HK-2 (cell line): ENCODE results near the gene EMID1.

Experiments used
- DNase-seq: peaks from one replicate; pipeline ENCODE4 v3.0.0-alpha.2; 2018; ENCODE audit not compliant: unreplicated experiment

EMID1 gene

DNA sequence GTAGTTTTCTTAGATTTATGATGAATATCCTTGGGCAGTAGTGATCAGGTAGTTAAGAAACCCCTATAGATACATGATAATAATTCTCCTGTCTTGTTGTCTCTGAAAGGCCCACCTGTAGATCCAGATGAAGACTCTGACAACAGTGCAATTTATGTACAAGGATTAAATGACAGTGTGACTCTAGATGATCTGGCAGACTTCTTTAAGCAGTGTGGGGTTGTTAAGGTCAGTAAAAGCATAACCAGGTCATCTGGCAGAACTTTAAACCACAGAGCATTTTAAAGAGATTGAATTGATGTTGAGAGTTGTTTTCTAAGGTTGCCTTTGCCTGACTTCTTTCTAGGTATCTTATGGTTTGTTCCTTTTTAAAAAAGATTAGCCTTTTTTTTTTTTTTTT, 86.7 kb downstream of the EMID1 start:
- no peak for DNase-seq

DNA sequence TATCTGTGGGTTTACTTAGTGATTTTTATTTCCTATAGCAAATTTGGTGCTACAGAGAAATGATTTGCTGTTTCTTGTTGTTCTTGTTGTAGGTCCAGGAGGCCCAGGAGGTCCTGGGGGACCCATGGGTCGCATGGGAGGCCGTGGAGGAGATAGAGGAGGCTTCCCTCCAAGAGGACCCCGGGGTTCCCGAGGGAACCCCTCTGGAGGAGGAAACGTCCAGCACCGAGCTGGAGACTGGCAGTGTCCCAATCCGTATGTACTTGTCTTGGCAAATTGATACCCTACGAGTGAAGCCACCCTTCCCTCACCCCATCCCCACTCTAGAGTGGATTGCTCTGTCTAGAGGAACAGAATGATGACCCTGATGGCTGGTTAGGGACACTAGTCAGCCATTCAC, 92.9 kb downstream of the EMID1 start:
- no peak for DNase-seq

DNA sequence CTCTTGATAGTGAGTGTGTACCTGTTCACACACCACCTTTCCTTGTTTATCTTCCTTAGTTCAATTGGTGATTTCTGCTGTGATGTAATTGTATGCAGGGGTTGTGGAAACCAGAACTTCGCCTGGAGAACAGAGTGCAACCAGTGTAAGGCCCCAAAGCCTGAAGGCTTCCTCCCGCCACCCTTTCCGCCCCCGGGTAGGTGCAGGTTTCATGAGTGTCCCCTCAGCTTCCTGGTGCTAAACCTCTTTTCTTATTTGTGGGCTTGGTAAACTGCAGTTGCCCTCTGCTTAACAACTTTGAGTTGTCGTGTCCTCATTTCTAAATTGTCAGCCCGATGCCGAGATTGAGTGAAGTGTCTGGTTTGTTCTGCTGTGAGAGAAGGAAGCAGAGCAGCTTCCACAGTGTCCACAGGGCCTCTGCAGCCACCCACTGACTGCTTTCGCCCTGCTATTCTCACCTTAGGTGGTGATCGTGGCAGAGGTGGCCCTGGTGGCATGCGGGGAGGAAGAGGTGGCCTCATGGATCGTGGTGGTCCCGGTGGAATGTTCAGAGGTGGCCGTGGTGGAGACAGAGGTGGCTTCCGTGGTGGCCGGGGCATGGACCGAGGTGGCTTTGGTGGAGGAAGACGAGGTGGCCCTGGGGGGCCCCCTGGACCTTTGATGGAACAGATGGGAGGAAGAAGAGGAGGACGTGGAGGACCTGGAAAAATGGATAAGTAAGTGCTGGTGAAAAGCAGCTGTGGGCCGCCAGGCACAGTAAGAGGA, 93.6 kb downstream of the EMID1 start:
- no peak for DNase-seq

DNA sequence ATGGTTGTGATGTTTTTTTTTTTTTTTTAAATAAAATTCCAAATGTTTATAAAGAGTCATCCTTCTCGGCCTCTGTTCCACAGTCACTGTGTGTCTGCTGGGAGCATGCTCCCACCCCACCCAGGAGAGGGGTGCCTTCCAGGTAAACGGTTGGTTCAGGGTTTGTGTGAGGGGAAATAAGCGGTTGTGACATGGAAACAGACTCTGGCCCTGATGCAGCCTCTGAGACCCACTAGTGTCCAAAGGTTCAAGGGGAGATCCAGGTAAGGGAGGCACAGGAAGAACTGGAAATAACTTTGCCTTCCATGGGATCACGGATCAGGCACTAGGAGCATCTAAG, 94.7 kb downstream of the EMID1 start:
- no peak for DNase-seq

DNA sequence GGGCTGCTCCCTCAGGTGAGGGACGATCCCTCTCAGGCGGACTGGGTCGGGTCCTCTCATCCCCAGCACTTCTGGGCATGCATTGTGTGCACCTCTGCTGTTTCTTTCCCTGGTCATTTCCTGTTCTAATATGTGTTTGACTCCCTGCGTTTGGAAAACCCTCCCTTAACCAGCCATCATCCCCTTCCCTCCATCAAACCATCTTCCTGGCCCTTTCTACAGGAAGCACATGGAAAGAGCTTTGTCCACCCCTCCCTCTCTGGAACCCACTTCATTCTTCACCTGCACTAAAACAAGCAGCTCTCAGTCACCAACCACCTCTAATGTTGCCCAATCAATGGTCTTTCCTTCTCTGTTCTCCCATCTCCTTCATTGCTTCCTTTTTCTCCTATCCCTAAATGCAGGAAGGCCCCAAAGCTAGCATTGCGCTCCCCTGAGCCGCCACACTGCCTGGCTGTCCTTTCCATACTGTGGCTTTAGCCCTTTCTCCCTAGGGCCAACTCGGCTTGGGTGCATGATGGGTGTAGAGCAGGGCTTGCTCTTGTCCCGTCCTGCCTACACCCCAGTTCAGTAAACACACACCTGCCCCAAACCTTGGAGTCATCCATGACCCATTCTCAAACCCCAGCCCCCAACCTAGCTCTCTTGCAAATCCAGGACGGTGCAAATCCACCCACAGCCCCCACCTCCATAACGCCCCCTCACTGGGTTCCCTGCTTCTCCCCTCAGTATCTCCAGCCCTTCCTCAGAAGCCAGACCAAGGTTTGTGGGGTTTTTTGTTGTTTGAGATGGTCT, 95.3 kb downstream of the EMID1 start:
- no peak for DNase-seq

DNA sequence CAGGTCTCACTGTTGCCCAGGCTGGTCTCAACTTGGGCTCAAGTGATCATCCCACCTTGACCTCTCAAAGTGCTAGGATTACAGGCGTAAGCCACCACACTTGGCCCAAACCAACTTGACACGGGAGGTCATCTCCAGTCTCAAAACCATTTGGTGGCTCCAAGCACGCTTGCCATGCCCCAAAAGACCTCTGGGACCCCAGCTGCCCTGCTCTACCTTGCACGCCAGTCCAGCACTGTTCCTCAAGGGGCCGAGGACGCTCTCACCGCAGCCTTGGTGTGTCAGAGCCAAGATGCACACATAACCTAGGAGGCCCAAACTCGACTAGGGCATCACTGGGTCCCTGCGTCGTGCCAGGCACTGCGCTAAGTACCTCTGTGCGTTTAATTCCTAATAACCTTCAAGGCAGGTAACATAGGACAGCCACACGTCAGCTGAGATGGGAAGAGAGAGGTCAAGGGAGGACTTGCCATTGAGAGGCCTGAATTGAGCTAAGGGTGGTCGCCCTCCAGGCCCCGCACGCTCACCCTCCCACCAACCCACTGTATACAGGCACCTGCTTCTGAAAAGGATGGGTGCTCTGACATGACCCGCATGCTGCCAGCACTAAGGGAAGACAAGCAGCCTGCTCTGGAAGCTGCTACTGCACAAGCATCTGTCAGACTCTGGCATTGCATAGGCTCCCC, 96.2 kb downstream of the EMID1 start:
- no peak for DNase-seq

DNA sequence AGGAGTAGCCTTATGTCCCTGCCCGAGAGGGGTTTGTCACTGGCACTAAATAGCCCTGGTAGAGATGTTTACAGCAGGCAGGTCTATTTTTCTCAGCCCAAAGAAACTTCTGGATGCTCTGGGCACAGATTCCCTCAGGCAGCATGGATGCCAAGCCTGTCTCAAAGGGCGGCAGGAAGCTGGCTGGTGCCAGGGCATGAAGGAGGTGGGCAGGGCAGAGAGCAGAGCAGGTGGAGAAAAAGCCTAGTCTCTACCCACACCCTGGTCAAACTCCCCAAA, 96.6 kb downstream of the EMID1 start:
- no peak for DNase-seq

DNA sequence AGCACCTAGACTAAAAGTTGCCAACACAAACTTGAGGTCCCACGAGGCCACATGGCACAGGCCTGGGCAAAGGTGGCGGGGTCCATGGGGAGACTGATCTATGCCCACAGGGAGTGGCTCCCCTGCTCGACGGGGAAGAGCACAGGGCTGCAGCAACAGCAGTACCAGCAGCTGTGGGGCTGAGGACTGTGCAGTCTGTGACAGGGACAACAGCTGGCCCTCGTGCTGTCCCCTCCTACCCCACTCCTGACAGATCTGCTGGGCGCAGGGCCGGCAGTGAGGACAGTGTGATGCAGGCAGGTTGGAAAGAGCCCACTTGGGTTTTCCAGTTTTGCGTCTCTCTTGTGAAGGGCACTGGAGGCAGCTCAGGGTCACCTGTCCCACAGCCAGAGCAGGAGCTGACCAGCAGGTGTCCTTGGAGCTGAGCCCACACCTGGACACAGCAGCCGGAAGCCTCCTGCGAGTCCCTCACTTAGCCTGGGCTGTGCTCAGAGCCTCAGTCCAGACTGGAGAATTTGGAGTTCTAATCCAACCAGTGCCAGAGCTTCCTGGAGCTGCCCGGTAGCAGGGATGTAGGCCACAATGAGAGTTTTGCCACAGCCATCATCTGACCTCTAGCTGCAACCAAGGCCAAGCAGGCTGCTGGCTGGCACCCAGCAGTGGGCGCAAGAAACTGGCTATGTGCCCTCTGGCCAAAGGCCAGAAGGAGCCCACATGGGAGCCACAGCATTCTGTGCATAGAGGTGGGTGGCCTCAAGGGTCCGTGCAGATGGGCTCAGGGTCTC, 97.2 kb downstream of the EMID1 start:
- DNase-seq: no peak

DNA sequence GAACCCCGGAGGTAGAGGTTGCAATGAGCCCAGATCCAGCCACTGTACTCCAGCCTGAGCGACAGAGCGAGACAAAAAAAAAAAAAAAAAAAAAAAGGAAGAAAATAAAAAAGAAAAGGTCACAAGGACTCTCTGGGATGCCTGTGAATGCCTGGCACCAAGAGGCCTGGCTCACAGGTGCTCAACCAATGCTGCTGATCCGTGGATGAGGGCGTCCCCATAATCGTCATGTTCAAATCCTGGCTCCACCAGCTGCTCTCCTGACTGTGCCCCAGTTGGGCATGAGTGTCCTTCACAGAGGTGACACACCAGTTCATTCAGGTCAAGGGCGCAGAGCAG, 100.1 kb downstream of the EMID1 start:
- DNase-seq: no peak

DNA sequence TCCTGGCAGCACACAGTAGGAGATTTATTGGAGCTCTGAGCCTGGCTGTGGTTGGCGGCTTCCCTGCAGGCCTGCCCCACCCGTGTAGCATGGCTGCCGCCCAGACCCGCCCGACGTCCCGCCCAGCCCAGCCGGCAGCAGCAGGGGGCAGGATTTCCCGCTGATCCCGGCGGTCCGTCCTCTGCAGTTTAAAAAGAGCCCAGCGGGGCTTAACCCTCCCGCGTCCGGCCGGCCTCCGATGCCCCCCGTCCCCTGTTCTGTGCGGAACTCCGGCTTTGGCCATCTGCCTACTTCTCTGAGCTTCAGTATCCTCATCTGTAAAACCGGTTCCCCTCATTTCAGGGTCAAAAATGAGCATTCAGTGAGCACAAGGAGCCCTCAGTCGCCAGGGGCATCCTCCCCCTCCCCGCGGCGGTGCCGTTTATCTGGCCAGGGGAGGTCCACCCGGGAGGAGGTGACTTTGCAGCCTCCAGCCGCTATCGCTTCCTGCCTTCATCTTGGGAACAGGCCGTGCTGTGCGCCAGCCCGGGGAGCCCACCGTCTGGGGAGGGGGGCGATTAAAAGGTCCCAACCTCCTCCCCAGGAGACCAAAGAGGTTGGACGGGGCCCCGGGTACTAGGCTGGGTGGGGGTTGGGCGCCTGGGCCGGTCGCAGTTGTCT, 100.6 kb downstream of the EMID1 start, which contains the start of gene GAS2L1:
TSS of gene GAS2L1 (plus strand) at position 476 of the 660 bp plus-strand sequence. CDS start 1,456 bp downstream, outside the sequence.
- peak; percentile 82 for DNase-seq

DNA sequence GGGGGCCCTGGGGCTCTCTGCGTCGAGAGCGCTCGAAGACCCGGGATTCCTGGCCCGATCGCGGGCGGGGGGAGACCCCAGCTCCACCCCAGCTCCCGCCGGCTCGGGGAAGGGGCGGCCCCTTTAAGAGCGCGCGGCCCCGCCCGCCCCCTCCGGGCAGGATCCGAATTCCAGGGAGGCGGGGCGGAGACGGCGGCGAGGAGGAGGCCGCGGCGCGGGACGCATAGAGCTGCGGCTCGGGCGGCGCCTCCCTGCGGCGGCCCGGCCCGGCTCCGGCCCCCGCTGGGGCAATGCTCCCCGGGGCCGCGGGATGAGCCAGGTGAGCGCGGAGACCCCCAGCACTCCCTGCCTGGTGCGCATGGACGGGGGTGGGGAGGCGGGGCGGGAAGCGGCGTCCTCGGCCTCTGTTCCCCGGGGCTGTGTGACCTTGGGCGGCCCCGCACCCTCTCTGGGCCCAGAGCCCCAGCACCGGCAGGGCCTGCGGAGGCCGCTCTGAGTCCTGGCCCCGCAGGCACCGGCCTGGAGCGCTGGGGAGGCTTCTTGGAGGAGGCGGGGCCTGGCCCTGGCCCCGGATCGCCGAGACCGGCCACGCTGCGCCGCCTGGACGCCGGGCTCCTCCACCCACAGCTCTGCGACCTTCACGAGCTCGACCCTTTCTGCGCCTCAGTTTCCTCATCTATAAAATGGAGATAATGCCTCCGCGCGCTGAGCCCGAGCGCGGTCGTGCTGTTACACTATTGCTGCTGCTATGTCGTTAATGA, 101.3 kb downstream of the EMID1 start:
- DNase-seq: peak; percentile 71

DNA sequence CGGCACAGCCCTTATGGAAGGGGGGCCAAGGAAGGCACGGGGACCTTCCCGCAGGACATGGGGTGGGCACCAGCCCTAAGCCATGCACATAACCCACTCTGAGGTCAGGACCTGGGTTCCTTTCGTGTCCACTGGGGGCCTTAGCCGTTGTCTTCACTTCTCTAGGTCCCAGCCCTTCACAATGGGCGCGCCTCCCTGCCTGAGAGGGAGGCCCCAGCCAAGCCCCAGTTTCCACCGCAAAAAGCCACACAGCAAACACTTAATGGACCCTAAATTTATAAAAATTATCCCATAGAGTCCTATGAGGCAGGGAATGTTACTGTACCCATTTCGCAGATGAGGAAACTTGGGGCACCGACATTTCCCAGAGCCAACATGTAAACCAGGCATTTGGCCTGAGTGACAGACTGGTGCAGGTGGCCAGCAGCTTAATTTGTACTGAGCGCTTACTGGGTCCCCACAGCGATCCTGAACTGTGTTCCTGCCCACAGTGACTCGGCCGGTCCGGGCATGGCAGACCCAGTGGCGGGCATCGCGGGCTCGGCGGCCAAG, 102.0 kb downstream of the EMID1 start:
- DNase-seq: no peak

DNA sequence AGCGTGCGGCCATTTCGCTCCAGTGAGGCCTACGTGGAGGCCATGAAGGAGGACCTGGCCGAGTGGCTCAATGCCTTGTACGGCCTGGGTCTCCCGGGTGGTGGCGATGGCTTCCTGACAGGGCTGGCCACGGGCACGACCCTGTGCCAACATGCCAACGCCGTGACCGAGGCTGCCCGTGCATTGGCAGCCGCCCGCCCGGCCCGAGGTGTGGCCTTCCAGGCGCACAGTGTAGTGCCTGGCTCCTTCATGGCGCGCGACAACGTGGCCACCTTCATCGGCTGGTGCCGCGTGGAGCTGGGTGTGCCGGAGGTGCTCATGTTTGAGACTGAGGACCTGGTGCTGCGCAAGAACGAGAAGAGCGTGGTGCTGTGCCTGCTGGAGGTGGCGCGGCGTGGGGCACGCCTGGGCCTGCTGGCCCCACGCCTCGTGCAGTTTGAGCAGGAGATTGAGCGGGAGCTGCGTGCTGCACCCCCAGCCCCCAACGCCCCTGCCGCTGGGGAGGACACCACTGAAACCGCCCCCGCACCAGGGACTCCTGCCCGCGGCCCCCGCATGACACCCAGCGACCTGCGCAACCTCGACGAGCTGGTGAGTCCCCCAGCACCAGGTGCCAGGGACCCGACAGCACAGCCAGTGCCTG, 102.6 kb downstream of the EMID1 start:
- no peak for DNase-seq

DNA sequence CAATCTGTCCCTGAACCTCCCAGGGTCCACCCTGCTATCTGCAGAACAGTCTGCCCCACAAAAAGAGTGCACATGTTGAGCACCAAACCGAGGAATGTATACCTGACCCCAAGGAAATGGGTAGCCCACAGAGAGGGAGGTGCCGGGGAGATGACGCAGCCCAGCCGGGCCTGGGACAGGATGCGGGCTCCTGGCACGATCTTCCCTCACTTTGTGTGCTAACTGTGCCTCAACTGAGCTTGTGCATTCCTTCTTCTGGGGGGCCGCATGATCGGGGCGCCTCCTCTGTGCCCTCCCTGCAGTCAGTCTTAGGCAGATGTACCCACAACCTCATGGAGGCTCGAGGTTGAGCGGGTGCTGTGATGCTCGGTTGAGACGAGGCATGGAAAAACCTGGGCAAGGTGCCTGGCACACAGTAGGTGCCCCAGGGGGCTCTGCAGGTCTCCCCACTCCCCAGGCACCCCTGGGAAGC, 103.1 kb downstream of the EMID1 start:
- DNase-seq: peak; percentile 16
